NCI-H526 (cell line): ENCODE data around the gene TMA7.
"Not testable (repeated sequence)": the region's sequence is repeated elsewhere in the genome, so short reads cannot be mapped to it uniquely, and the experiment has no call there.

Experiments used
- DNase-seq, 2 experiments: peaks; one replicate each; lab custom pipeline; 2025; lab: John Stamatoyannopoulos, UW

Gene TMA7

DNA sequence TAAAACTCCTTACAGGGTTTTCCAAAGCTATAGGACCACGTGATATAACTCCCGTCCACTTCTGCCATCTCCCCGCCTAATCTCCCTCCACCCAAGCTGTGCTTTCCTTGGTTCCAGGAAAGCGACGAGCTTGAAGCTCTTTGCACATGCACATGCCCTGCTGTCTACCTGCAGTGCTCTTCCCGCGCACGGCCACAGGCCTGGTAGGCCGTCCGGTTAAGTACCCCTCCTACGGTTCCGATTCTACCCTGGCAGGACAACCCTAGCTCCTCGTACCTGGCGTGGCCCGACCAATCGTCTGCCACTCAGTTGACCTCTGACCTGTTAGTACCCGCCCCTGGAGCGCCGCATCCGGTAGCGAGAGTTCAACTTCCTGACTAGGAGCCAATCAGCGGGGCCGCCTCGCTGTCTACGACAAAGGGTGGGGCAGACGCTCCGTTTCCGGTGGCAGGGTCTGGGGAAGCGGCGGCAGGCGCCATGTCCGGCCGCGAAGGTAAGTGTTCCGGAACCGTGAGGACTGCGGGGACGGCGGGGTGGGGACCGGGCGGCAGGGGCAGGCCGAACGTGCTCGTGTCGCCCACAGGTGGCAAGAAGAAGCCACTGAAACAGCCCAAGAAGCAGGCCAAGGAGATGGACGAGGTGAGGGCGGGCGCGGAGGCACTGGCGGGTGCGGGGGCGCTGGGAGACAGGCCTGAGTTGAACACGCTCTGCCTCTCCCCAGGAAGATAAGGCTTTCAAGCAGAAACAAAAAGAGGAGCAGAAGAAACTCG lies at the start of gene TMA7, which contains the start of gene CCDC51:
TMA7 (plus strand) TSS at position 438 of the 770 bp plus-strand sequence; CDS start at position 478, 40 bp downstream.
CCDC51 (minus strand) TSS at position 300 of the 770 bp plus-strand sequence. CDS start 4,991 bp downstream, outside the sequence.
- peak; percentile 96 to 98 for DNase-seq

DNA sequence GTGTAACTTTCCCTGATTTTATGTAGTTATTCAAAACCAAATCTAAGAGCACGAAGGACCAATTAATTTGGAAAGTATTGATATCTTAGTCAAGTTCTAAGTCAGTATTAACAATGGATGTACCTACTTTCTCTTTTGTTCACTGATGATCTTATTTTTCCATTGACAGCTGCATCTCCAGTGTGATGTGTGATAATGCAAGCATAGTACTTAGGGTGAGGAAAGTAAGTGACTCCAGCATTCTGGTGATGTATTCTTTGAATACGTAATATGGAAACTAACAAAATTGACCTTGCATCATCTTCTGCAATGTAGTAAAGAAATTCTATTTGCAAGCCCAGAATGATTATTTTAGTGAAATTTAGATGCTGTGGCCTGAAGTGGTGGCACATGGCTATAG lies 45.7 kb upstream of the TMA7 start:
- no peak for DNase-seq

DNA sequence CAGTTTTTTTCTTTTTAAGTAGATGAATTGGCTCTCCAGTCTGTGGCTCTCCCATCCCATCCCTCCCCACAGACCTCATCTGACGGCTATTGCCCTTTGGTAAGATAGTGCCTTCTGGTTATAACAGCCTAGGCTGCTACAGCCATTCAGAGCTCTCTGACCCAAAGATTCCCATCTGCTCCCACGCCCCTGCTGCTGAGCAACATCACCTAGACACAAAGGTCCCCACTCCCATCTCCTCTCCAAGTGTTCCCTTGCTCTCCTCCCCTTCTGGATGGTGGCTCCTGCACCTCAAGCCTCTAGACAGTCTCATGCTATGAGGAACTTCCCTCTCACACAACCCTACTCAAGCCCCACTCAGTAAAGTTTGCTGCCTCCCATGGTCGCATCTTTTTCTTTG lies 44.3 kb upstream of the TMA7 start:
- DNase-seq, result no peak

DNA sequence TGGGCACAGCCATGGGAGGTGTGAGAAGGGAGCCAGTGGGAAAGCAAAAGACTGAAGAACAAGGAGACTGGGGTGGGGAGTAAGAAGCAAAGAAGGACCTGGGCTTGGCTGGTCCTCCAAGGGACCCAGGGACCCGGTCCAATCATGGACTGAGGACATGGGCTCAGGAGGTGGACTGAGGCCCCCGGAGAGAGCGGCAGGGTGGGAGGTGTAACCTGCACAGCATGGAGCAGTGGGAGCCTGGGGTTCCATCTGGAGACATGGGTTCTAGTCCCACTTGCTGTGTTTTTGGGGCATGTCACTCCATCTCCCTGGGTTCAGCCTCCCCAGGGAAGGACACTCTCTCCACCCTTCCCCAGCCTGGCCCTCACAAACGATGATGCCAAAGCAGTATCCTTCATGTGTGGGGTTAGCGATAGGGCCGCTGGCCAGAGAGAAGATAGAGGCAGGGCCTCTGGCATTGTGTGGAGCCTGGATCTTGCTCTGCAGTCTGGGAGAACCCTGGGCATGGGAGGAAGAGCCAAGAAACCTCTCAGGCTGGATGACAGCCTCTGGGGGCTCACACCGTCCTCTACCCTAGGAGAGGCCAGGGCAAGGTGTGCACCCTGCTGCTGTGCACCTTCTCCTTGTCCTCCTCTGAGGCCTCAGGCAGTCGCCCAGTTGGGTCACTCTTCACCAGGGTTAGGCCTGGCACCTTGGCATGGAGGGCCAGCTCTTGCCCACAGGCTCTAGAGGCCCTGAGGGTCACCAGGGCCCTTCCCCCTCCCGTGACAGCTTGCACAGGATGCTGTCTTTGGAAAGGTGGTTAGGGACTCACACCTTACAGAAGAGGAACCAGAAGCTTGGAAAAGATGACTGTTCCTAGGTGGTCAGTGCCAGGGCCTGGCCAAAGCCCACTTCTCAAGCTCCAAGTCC lies 42.0 kb upstream of the TMA7 start:
- no peak for DNase-seq

DNA sequence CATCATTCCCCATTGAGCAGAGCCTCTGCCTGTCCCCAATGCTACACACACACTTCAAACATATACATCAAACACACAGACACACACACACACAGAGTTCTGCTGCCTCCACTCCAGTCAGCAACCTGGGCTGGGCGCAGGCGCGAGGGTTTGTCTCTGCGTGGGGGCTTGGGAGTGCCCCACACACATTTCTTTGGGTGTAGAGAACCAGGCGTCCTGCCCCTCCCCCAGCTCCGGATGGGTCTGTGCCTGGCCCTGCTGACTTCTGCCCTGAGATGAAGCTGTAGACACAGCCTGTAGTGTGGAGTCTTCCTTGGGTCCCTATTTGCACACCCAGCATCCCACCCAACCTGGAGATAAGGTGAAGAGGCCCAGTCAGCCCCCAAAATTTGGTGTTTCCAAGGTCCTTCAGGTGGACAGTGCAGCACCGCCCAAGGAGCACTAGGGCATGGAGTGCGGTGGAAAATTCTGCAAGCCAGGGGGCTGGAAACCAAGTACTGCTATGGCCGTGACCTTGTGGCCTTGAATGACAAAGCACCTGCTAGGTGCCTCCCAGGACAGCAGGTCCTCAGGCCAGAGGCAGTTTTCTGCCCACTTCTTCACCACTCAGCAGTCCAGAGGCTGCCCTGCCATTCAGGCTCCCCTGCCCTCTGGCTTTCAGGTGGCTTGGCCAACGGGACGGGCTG lies 41.2 kb upstream of the TMA7 start:
- DNase-seq, result no peak

DNA sequence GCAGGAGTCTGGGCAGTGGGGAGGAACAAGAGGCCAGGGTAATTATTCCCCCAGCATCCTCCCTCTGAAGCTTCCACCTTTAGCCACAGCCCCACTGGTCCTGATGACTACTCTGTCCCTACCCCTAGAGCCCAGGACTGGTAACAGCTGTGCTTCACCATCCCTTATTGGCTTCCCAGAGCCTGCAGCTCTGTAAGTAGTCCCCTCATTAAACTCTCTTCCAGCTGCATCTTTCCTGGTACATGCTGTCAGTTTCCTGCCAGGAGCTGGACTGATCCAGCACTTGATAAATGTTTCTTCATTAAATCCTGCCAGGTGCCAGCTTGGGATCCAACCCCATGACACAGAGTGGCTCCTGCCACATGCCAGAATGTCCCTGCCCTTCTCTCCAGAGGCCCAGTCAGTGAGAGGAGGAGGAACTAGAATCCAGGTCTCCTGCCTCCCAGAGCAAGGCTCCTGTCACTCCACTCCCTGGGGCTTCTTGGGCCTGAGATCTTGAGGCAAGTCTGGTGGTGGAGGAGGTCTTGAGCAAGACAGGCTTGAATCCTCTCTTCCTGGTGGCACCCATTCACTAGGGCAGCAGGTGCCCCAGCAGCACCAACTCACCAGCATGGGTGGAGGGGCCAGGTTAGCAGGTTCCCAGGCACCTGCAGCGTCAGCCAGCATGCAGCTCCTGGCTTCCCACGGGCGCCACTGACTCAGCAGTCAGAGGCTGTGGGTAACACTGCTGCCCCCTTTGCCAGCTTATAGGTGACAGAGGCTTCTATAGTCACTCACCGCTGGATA lies 40.5 kb upstream of the TMA7 start:
- DNase-seq, result no peak

DNA sequence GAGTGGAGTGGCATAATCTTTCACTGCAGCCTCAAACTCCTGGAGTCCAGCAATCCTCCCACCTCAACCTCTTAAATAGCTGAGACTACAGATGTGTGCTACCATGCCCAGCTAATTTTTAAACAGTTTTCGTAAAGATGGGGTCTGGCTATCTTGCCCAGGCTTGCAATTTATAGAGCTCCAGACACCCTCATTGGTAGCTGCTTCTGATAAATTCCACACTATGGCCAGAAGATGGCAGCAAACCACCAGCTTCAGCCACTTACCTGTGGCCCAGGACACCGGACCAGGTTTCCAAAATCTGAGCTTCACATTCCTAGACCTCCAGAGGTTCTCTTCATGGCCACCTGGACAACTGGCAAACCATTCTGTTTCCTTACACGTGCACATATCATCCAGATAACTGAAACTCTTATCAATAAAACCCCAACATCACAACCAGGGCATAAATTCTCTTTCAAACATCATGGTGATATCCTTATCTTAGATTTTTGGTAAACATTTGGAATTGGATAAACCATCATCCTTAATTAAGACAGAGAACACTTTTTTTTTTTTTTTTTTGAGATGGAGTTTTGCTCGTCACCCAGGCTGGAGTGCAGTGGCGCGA lies 39.1 kb upstream of the TMA7 start:
- peak; percentile 43 to 71 for DNase-seq

DNA sequence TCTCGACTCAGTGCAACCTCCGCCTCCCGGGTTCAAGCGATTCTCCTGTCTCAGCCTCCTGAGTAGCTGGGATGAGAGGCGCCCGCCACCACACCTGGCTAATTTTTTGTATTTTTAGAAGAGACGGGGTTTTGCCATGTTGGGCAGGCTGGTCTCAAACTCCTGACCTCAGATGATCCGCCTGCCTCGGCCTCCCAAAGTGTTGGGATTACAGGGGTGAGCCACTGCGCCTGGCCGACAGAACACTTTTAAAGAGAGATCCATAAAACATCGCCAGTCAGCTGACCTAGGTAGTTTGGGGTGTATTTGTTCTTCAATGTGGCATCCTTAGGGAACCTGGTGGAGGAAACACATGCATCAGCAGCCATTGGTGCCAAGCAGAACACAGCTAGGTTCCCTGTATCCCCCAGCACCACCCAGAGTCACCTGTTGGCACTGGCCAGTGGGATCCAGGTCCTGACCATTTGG lies 38.6 kb upstream of the TMA7 start:
- not testable (repeated sequence) for DNase-seq

DNA sequence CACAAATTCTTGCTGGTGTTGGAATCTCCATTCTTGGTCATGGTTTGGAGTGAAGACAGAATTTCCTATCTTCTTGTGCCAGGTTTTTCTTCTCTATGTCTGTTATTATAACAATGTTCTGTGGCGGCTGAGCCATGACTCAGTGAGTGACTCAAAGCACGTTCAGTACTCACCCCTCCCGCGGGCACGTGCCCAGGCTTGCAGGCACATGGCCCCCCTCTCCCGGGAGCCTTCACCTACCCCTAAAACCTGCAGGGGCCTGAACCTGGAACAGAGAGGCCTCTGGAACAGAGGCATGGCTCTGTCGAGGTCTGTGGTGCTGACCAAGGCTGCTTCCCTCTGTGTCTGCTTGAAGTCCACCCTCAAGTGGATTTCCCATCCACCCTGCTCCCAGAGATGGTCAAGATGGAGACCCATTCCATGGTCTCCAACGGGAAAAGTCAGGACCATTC lies 37.8 kb upstream of the TMA7 start:
- no peak for DNase-seq

DNA sequence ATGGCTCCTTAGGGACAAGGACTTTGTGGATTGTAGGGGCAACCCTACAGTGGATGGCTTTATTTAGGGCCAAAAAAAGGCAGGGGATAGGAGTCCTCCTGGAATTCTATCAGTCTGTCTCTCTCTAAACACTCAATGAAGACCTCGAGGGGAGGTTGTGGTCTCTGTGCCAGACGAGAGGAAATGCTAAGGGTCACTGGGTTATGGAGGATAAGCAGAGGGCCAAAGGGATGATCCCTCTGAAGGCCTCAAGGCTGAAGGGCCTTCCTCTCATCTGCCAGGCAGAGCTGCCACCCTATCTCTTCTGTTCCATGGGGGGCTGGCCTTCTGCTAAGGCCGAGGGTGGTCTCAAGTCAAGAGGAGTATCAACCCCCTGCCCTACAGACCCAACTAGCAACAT lies 37.1 kb upstream of the TMA7 start:
- no peak for DNase-seq

DNA sequence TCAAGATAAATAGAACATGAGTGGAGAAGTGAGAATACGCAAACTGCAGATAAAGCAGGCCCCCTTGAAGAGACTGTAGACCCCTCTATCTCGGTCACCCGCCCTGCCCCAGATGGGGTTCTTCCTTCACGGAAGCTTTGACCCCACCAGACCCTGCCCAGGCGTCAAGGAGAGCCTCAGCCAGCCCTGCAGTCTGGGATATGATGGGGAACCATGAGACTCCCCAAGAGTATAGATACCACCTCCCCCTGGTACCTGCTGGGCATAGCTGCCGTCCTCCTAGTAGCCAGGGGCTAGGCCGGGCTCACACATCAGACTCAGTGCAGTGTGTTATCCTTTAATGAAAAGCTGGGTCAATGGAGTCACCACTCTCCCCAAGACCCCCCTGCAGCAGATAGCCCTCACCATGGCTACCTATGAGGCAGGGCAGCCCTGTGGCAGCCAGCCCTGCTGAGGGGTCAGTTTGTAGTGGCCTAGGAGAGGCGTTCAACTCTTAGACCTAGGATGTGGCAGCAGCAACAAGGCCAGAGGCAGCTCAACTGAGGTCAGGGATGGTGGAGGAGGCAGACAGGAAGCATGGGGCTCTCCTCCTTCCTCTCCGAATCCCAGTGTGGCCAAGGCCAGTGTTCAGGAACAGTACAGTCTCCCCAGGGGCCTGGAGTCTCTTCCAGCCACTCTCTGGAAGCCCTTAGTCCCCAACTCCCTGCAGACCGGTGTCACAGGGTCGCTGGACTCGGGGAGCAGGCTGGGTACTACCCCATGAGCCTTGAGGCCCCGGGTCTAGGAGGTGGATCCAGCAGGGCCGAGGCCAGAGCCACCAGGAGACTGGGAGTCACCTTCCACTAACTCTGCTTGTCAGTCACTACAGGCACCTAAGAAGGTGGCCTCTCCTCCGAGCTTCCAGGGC lies 36.3 kb upstream of the TMA7 start:
- DNase-seq, result no peak

DNA sequence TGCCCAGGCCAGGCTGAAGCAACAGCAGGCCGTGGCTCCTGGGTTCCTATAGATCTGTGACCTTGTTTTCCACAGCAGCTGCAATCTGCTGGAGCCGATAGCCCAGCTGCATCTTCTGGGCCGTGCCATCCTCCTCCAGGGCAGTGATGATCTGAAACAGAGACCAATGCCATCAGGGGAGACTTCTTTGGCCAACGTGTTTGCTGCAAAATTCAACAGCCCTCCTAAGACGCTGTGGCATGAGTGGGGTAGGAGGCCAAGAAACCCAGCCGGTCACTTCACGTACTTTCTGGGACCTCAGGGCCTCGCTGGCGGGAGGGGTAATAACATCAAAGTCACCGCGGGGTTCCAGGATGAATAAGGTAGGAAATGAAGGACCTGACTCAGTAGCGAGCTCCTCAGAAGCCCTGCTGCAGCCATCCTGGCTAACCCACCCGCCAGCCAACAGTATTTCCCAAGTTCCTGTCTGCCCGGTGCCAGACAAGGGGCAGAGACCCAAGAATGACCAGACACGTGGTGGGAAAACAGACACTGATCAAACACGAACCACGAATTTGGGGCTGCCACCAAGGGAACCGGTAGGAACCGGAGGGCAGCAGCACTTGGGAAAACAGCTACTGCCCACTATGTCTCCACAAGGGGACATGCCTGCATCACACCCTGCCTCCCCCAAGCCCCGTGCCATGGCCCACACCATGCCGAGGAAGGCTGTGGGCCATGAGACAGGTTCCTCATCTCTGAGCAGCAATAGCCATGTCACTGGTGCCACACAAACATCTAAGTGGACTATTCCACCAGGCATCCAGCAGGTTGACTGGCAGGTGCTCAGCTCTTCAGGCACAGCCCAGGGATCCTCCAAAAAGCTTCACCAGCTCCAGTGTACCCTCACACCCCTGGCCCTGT lies 35.4 kb upstream of the TMA7 start:
- no peak for DNase-seq

DNA sequence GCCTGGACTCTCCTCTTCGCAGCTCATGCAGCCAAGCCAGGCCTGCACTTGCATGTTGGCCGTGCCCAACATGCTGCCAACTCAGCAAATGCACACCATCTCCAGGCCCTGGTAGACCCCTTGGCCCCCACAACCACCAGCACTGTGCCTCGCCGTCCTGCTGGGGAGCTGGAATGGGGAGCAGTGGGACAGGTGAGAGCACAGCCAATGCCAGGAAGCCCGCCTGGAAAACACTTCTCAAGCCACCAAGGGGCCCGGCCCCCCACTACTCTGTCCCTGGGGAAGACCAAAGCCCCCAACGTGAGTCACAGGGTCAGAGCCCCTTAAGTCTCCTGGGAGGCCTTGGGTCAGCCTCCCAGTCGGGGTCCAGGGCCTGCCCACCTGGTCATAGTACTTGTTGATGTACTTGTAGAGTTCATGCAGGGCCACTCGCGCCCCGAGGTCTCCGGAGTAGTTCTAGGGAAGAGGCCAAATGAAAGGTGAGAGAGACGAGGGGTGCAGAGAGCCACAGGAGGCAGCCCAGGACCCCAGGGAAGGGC lies 34.6 kb upstream of the TMA7 start:
- DNase-seq, result no peak

DNA sequence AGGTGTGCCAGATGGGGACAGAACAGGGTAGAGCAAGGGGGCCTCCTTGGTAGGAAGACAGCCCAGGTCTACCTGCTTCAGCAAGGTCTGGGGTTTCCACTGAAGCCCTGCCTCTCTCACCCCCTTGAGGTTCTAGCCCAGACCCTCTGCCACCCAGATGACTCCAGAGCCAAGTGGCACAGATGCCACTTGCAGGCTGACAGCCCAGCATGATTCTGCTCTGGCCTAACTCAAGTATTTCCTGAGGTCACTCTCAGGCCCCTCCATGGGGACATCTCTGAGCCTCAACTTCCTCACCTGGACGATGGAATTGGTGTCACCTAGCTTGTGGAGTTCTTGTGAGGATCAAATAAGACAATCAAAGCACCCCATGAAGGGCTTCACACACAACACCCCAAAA lies 34.1 kb upstream of the TMA7 start:
- DNase-seq, result no peak

DNA sequence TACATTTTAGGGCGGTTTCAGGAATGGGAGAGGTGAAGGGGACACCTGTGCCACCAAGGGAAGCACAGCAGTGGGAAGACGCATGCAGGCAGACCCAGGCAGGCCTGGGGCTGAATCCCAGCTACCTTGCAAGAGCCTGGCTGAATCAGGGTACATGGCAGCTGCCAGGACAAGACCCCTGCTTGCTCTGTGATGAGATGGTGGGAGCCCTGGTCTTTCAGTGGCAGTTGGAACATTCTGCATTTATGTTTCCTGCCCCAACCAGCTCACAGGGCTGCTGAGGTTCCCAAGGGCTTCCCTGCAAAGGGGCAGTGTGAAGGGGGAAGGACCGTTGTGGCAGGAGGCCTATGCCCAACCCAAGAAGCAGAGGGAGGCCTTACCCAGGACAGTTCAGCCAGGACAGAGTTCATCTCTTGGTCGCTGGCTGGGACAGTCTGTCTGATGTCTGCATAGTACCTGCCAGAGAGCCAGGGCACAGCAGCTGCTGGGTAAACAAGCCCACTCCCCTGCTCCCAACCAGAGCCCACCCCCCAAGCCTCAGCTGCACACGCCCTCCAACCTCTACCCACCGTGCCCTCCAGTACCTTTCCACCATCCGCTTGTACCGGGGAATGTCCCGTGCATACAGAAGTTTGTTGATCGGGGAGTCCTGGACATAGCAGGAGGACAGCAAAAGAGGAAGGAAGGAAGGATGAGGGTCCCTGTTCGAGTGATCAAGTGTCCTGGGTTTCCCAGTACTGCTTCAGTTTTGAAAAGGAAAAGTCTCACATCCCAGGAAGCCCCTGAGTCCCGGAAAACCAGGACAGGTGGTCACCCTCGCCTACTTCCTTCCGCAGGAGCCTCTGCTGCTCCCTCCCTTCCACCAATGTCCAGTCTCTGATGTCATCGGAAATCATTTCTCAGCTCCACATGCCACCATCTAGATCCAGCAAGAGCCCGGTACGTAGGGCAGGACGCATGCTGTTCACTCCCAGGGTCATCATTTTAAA lies 33.3 kb upstream of the TMA7 start:
- no peak for DNase-seq

DNA sequence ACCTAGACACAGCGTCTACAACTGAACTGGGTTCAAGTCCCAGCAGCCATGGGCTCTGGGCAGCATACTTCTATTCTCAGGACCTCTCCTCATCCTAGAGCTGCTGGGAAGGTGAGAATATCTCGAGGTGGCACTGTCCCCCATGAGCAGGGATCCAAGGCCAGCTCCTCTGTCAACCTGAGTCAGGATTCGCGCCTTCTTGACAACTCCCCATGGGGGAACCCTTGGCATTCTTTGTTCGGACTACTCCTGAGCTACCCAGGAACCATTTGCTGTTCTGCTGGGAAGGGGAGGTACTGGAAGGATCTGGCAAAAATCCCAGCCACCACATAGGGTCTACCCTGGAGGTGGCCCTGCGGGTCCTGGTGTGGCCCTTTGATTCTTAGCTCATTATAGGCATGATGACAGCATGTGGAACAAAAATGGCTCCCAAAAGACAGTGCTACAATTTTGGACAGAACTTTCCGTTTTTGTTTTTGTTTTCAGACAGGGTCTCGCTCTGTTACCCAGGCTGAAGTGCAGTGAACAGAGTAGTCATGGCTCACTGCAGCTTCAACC lies 32.4 kb upstream of the TMA7 start:
- no peak for DNase-seq

DNA sequence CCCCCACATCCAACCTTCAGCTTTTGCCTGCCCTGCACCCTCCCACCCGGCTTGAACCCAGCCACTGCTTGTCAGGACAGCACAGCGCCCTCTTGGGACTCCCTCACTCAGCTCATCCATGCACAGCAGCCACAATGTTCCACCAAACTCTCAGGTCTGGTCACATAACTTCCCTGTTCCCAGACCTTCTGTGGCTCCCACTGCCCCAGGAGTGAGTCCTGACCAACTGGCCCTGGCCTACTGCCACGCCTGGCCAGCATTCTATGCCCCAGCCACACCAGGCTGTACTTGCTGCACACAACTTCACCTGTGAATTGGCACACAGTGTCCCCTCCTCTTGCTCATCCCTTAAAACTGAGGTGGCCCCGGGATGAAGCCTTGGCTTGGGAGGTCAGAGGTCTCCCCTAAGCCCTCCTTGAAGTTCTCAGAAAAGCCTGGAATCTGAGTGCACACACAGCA lies 31.2 kb upstream of the TMA7 start:
- no peak for DNase-seq
